ENCODE measurements around the gene PDE1A. TPM values are rescaled to one million over a fixed set of nuclear protein-coding genes. Genes with fewer than 3 reads are reported as not detected.

The PDE1A gene
- total and polyA plus RNA-seq, 2 experiments from 2014 or later = 1.0 to 4.7 TPM

DNA sequence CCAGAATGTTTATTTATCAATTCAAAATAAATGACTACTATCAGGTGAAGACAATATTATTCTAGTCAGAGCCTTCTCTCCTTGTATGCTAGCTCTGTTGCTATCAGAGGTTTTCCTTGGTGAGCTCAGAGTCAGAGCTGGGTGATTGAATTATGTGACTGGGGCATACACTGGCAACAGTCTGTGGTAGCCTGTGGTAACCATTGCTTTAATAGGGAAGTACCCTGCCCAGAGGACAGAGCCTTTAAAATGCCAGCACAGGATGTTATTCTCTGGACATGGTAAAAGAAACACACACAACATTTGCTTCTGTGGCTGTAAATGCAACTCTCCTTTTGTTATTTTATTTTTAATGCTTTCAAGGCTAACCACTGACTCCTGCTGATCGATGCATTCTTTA, 316.5 kb downstream of the PDE1A start:
- TF ChIP-seq EZH2 (IDR thresholded peaks at IDR 0.05; ENCODE audit: borderline replicate concordance) = no peak
- TF ChIP-seq CTCF (IDR thresholded peaks at IDR 0.05; ENCODE audit: poor library complexity) = no peak
- TF ChIP-seq EZH2phosphoT487 (IDR thresholded peaks at IDR 0.05; ENCODE audit: low read depth, severe bottlenecking, unreplicated experiment) = no peak
- Histone ChIP-seq H2AFZ (no peak overlapping the region), H3K36me3 (replicated peaks; ENCODE audit: insufficient read depth, low read depth) (no peaks in the 10 kb centered on the region), H3K4me2 (no peak overlapping the region), H3K4me1 (ENCODE audit: insufficient read depth) (no peaks in the 10 kb centered on the region), H3K79me2 (no peaks in the 10 kb centered on the region), H3K27me3 (no peaks in the 10 kb centered on the region), H4K20me1 (ENCODE audit: insufficient read depth, poor library complexity, severe bottlenecking) (no peaks in the 10 kb centered on the region), H3K9me2 (replicated peaks; ENCODE audit: insufficient read depth) (no peaks in the 10 kb centered on the region), H3K27ac (no peak overlapping the region), H3K9me3 (ENCODE audit: low read depth) (no peaks in the 10 kb centered on the region), H3K4me3 (no peak overlapping the region)
- WGBS (ENCODE audit: low lambda C conversion rate, missing lambda C conversion rate) = 89% methylated on average over 1 of the region's 1 CpG
- DNase-seq (ENCODE audit: low spot score) = no peak

GRCh38 chr2:182103526-182103925, 323.3 kb downstream of the PDE1A start:
- Histone ChIP-seq H3K27me3 (no peaks in the 10 kb centered on the region), H3K4me3 (no peak overlapping the region), H3K36me3 (replicated peaks; ENCODE audit: insufficient read depth, low read depth) (no peaks in the 10 kb centered on the region), H3K27ac (no peak overlapping the region), H2AFZ (peak overlapping the region; percentile 20), H3K4me1 (ENCODE audit: insufficient read depth) (no peaks in the 10 kb centered on the region), H3K4me2 (no peak overlapping the region), H4K20me1 (ENCODE audit: insufficient read depth, poor library complexity, severe bottlenecking) (no peaks in the 10 kb centered on the region), H3K79me2 (no peaks in the 10 kb centered on the region), H3K9me2 (replicated peaks; ENCODE audit: insufficient read depth) (no peaks in the 10 kb centered on the region), H3K9me3 (ENCODE audit: low read depth) (no peaks in the 10 kb centered on the region)
- DNase-seq (ENCODE audit: low spot score) = no peak
- 63% methylated on average over 5 of the region's 5 CpGs for WGBS (ENCODE audit: low lambda C conversion rate, missing lambda C conversion rate)
- TF ChIP-seq CTCF (IDR thresholded peaks at IDR 0.05; ENCODE audit: poor library complexity) = no peak
- TF ChIP-seq EZH2phosphoT487 (IDR thresholded peaks at IDR 0.05; ENCODE audit: low read depth, severe bottlenecking, unreplicated experiment) = no peak
- TF ChIP-seq EZH2 (IDR thresholded peaks at IDR 0.05; ENCODE audit: borderline replicate concordance) = no peak

GRCh38 chr2:182101263-182101662, 325.6 kb downstream of the PDE1A start:
- Histone ChIP-seq H3K4me2 (no peak overlapping the region), H3K4me3 (no peak overlapping the region), H4K20me1 (ENCODE audit: insufficient read depth, poor library complexity, severe bottlenecking) (no peaks in the 10 kb centered on the region), H3K9me3 (ENCODE audit: low read depth) (no peaks in the 10 kb centered on the region), H3K4me1 (ENCODE audit: insufficient read depth) (no peaks in the 10 kb centered on the region), H3K27ac (no peak overlapping the region), H3K36me3 (replicated peaks; ENCODE audit: insufficient read depth, low read depth) (no peaks in the 10 kb centered on the region), H3K27me3 (no peaks in the 10 kb centered on the region), H3K79me2 (no peaks in the 10 kb centered on the region), H3K9me2 (replicated peaks; ENCODE audit: insufficient read depth) (no peaks in the 10 kb centered on the region), H2AFZ (no peak overlapping the region)
- no peak for TF ChIP-seq CTCF (IDR thresholded peaks at IDR 0.05; ENCODE audit: poor library complexity)
- TF ChIP-seq EZH2 (IDR thresholded peaks at IDR 0.05; ENCODE audit: borderline replicate concordance) = no peak
- no peak for TF ChIP-seq EZH2phosphoT487 (IDR thresholded peaks at IDR 0.05; ENCODE audit: low read depth, severe bottlenecking, unreplicated experiment)
- DNase-seq (ENCODE audit: low spot score) = no peak

DNA sequence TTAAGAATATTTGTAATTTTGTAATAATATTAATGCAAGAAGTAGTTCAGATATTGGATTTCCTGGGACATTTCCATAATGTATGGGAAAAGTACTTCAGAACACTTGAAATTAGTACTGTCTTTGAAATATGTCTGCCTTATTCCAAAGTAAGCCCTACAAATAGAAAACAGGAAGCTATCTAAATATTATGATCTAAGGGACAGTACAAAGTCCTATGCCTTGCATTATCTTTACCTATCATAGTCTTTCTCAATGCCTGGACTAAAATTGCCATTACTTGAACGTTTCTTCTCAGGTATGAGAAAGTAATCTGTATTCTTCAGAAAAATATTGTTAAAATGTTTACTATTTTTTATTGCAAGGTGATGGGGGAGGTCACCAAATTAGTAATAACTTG, 328.2 kb downstream of the PDE1A start:
- Histone ChIP-seq H3K9me2 (replicated peaks; ENCODE audit: insufficient read depth) (no peaks in the 10 kb centered on the region), H3K27ac (no peak overlapping the region), H4K20me1 (ENCODE audit: insufficient read depth, poor library complexity, severe bottlenecking) (no peaks in the 10 kb centered on the region), H3K4me1 (ENCODE audit: insufficient read depth) (no peaks in the 10 kb centered on the region), H3K4me3 (no peak overlapping the region), H3K36me3 (replicated peaks; ENCODE audit: insufficient read depth, low read depth) (no peaks in the 10 kb centered on the region), H3K9me3 (ENCODE audit: low read depth) (no peaks in the 10 kb centered on the region), H2AFZ (no peak overlapping the region), H3K4me2 (no peak overlapping the region), H3K79me2 (no peaks in the 10 kb centered on the region), H3K27me3 (no peaks in the 10 kb centered on the region)
- 80% methylated on average over 1 of the region's 1 CpG for WGBS (ENCODE audit: low lambda C conversion rate, missing lambda C conversion rate)
- TF ChIP-seq CTCF (IDR thresholded peaks at IDR 0.05; ENCODE audit: poor library complexity) (no peak), EZH2phosphoT487 (IDR thresholded peaks at IDR 0.05; ENCODE audit: low read depth, severe bottlenecking, unreplicated experiment) (no peak), EZH2 (IDR thresholded peaks at IDR 0.05; ENCODE audit: borderline replicate concordance) (no peak)
- no peak for DNase-seq (ENCODE audit: low spot score)
